HL-60 (cell line): ENCODE results near the gene ARID1B.

Experiments used
- CTCF ChIP-seq: IDR thresholded peaks from one replicate; pipeline ENCODE4 v1.5.1; 2011; ENCODE audit warnings: low read length, control low read depth, inconsistent platforms; ENCODE audit not compliant: insufficient read depth
- GABPA ChIP-seq: IDR thresholded peaks from 2 replicates; pipeline ENCODE4 v1.6.1; 2012; ENCODE audit warnings: low read depth
- POLR2AphosphoS5 ChIP-seq: IDR thresholded peaks from 2 replicates; pipeline ENCODE4 v1.6.1; 2012; ENCODE audit warnings: low read depth
- SPI1 ChIP-seq: IDR thresholded peaks from 2 replicates; pipeline ENCODE4 v1.6.1; 2012; ENCODE audit warnings: low read depth, mild to moderate bottlenecking, borderline replicate concordance
- TF ChIP-seq, protein P1 (sequence below): IDR thresholded peaks from 2 replicates; pipeline ENCODE4 v1.6.1; 2012; ENCODE audit warnings: low read depth; ENCODE audit not compliant: insufficient replicate concordance

DNA sequence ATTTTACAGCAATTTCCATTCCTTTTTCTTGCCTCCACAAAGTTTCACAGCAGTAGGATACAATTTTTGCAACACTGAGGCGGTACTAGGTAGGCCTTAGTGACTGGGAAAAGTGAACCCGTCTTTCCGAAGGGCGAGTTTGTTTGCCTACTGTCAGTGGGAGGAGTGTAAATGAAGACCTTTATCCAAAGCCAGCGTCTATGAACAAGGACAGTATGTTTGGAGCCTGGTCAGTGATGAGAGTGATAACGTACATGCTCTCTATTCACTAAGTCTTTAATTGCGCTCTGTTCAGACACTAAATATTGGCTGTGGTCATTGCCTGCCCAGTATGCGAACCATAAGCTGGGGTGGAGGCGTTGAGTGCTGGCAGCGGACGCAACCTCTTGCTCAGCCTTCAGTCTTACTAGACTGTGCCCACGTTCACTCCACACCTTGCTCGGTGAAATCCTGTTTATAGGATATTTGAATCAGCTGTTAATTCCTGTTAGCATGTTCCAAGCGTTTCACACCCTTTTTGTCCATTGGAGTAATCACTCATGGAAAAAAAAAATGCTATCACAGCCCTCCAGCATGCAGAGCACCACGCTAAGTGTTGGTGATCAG lies 400.7 kb downstream of the ARID1B start:
- no peak for TF ChIP-seq CTCF
- TF ChIP-seq POLR2AphosphoS5, result no peak
- TF ChIP-seq GABPA, result no peak
- TF ChIP-seq, protein P1, sequence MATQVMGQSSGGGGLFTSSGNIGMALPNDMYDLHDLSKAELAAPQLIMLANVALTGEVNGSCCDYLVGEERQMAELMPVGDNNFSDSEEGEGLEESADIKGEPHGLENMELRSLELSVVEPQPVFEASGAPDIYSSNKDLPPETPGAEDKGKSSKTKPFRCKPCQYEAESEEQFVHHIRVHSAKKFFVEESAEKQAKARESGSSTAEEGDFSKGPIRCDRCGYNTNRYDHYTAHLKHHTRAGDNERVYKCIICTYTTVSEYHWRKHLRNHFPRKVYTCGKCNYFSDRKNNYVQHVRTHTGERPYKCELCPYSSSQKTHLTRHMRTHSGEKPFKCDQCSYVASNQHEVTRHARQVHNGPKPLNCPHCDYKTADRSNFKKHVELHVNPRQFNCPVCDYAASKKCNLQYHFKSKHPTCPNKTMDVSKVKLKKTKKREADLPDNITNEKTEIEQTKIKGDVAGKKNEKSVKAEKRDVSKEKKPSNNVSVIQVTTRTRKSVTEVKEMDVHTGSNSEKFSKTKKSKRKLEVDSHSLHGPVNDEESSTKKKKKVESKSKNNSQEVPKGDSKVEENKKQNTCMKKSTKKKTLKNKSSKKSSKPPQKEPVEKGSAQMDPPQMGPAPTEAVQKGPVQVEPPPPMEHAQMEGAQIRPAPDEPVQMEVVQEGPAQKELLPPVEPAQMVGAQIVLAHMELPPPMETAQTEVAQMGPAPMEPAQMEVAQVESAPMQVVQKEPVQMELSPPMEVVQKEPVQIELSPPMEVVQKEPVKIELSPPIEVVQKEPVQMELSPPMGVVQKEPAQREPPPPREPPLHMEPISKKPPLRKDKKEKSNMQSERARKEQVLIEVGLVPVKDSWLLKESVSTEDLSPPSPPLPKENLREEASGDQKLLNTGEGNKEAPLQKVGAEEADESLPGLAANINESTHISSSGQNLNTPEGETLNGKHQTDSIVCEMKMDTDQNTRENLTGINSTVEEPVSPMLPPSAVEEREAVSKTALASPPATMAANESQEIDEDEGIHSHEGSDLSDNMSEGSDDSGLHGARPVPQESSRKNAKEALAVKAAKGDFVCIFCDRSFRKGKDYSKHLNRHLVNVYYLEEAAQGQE, result no peak
- TF ChIP-seq SPI1, result no peak
